Measurements from ENCODE around the gene NRG3. TPM values are rescaled to one million over a fixed set of nuclear protein-coding genes. Genes with fewer than 3 reads are reported as not detected.

NRG3 gene
- total RNA-seq, 1 experiment from 2014 or later, result 0.62 TPM

- no peak for DNase-seq
- Histone ChIP-seq H3K4me3 (ENCODE audit: insufficient read depth, low read depth, low read length) (no peak overlapping the region), H3K27me3 (ENCODE audit: control insufficient read depth, insufficient read depth, low read length) (no peaks in the 10 kb centered on the region), H3K36me3 (replicated peaks; ENCODE audit: control insufficient read depth, insufficient read depth, low read length) (no peaks in the 10 kb centered on the region)
These were observed 516.1 kb downstream of the NRG3 start for GRCh38 chr10:82390866-82391658.

GRCh38 chr10:82391971-82392370, 517.0 kb downstream of the NRG3 start:
- H3K36me3 ChIP-seq (replicated peaks; ENCODE audit: control insufficient read depth, insufficient read depth, low read length), result no peaks in the 10 kb centered on the region
- H3K27me3 ChIP-seq (ENCODE audit: control insufficient read depth, insufficient read depth, low read length), result no peaks in the 10 kb centered on the region
- H3K4me3 ChIP-seq (ENCODE audit: insufficient read depth, low read depth, low read length), result no peak overlapping the region
- DNase-seq, result no peak

- Histone ChIP-seq H3K36me3 (replicated peaks; ENCODE audit: control insufficient read depth, insufficient read depth, low read length) (no peaks in the 10 kb centered on the region), H3K27me3 (ENCODE audit: control insufficient read depth, insufficient read depth, low read length) (no peaks in the 10 kb centered on the region), H3K4me3 (ENCODE audit: insufficient read depth, low read depth, low read length) (no peak overlapping the region)
- no peak for DNase-seq
These were observed 517.5 kb downstream of the NRG3 start for GRCh38 chr10:82392533-82392932.

- Histone ChIP-seq H3K4me3 (ENCODE audit: insufficient read depth, low read depth, low read length) (no peak overlapping the region), H3K27me3 (ENCODE audit: control insufficient read depth, insufficient read depth, low read length) (no peaks in the 10 kb centered on the region), H3K36me3 (replicated peaks; ENCODE audit: control insufficient read depth, insufficient read depth, low read length) (no peaks in the 10 kb centered on the region)
- DNase-seq, result no peak
These were observed 519.1 kb downstream of the NRG3 start for GRCh38 chr10:82394122-82394521.

DNA sequence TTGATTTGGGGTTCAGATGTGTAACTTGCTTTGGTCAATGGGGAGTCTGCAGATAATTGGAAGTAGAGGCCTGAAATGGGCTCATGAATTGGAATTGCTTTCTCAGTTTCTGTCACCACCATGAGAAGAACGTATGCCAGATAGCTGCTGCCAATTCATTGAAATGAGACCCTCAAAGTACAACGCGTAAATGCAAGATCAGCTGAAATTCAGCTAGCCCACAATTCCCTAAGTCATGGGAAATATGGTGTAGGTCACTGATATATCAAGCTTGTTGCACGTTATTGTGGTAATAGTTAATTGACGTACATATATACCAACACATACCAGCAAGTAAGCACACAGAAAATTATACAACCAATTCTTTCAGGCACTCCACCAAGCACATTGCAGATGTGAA, 520.0 kb downstream of the NRG3 start:
- no peaks in the 10 kb centered on the region for H3K27me3 ChIP-seq (ENCODE audit: control insufficient read depth, insufficient read depth, low read length)

DNA sequence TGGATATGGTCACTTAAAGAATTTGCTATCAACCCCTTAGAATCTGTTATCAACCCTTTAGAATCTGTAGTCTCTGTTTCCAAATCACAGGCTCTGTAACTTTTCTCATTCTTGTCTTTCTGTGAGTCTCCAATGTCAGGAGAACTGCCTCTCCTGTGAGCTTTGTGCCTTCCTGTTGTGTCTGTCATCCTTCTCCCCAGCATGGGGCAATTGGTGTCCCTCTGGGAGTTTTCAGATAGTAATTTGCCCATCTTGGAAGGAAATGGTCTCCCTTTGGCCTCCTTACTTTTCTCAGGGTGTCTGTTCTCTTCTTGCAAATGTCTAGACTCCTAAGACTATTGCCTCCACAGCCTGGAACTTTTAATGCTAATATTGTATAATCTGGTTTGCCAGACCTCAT, 521.9 kb downstream of the NRG3 start:
- Histone ChIP-seq H3K27me3 (ENCODE audit: control insufficient read depth, insufficient read depth, low read length) (no peaks in the 10 kb centered on the region), H3K36me3 (replicated peaks; ENCODE audit: control insufficient read depth, insufficient read depth, low read length) (no peaks in the 10 kb centered on the region), H3K4me3 (ENCODE audit: insufficient read depth, low read depth, low read length) (no peak overlapping the region)
- DNase-seq, result no peak

More for the DNA sequence above, 520.0 kb downstream of the NRG3 start:
- Histone ChIP-seq H3K36me3 (replicated peaks; ENCODE audit: control insufficient read depth, insufficient read depth, low read length) (no peaks in the 10 kb centered on the region), H3K4me3 (ENCODE audit: insufficient read depth, low read depth, low read length) (no peak overlapping the region)
- DNase-seq, result no peak

GRCh38 chr10:82397854-82398253, 522.9 kb downstream of the NRG3 start:
- no peak for DNase-seq
- no peak overlapping the region for H3K4me3 ChIP-seq (ENCODE audit: insufficient read depth, low read depth, low read length)
- H3K36me3 ChIP-seq (replicated peaks; ENCODE audit: control insufficient read depth, insufficient read depth, low read length), result no peaks in the 10 kb centered on the region
- no peaks in the 10 kb centered on the region for H3K27me3 ChIP-seq (ENCODE audit: control insufficient read depth, insufficient read depth, low read length)

GRCh38 chr10:82399850-82400249, 524.9 kb downstream of the NRG3 start:
- Histone ChIP-seq H3K27me3 (ENCODE audit: control insufficient read depth, insufficient read depth, low read length) (no peaks in the 10 kb centered on the region), H3K4me3 (ENCODE audit: insufficient read depth, low read depth, low read length) (no peak overlapping the region)
- DNase-seq, result no peak

GRCh38 chr10:82400841-82401240, 525.8 kb downstream of the NRG3 start:
- Histone ChIP-seq H3K27me3 (ENCODE audit: control insufficient read depth, insufficient read depth, low read length) (no peaks in the 10 kb centered on the region), H3K36me3 (replicated peaks; ENCODE audit: control insufficient read depth, insufficient read depth, low read length) (no peaks in the 10 kb centered on the region), H3K4me3 (ENCODE audit: insufficient read depth, low read depth, low read length) (no peak overlapping the region)
- DNase-seq, result no peak

More at GRCh38 chr10:82399850-82400249, 524.9 kb downstream of the NRG3 start:
- H3K36me3 ChIP-seq (replicated peaks; ENCODE audit: control insufficient read depth, insufficient read depth, low read length), result no peaks in the 10 kb centered on the region

- Histone ChIP-seq H3K36me3 (replicated peaks; ENCODE audit: control insufficient read depth, insufficient read depth, low read length) (no peaks in the 10 kb centered on the region), H3K27me3 (ENCODE audit: control insufficient read depth, insufficient read depth, low read length) (no peaks in the 10 kb centered on the region), H3K4me3 (ENCODE audit: insufficient read depth, low read depth, low read length) (no peak overlapping the region)
- no peak for DNase-seq
These were observed 528.0 kb downstream of the NRG3 start for GRCh38 chr10:82402906-82403401.

GRCh38 chr10:82409671-82410070, 534.7 kb downstream of the NRG3 start:
- Histone ChIP-seq H3K27me3 (ENCODE audit: control insufficient read depth, insufficient read depth, low read length) (no peaks in the 10 kb centered on the region), H3K36me3 (replicated peaks; ENCODE audit: control insufficient read depth, insufficient read depth, low read length) (no peaks in the 10 kb centered on the region), H3K4me3 (ENCODE audit: insufficient read depth, low read depth, low read length) (no peak overlapping the region)
- DNase-seq, result no peak

- Histone ChIP-seq H3K27me3 (ENCODE audit: control insufficient read depth, insufficient read depth, low read length) (no peaks in the 10 kb centered on the region), H3K36me3 (replicated peaks; ENCODE audit: control insufficient read depth, insufficient read depth, low read length) (no peaks in the 10 kb centered on the region), H3K4me3 (ENCODE audit: insufficient read depth, low read depth, low read length) (no peak overlapping the region)
- no peak for DNase-seq
These were observed 536.4 kb downstream of the NRG3 start for GRCh38 chr10:82411416-82411815.

DNA sequence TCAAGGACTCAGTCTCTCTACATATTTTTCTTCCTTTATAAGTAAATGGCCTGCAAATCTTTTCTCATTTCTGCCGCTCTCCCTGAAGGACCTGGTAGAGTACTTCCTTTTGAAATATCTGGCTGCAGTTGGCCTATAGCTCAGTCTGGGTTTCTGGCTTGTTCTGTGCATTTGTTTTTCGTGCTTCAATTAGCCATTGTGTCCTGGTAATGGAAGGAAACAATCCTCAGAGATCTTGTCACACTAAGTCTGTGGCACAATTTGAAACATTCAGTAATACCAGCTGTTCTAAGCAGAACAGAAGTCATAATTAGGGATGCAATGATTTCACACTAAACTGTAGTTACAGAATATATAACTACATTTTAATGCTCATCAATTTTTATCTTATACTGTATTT, 545.0 kb downstream of the NRG3 start:
- DNase-seq, result no peak
- Histone ChIP-seq H3K4me3 (ENCODE audit: insufficient read depth, low read depth, low read length) (no peak overlapping the region), H3K36me3 (replicated peaks; ENCODE audit: control insufficient read depth, insufficient read depth, low read length) (no peaks in the 10 kb centered on the region), H3K27me3 (ENCODE audit: control insufficient read depth, insufficient read depth, low read length) (no peaks in the 10 kb centered on the region)

DNA sequence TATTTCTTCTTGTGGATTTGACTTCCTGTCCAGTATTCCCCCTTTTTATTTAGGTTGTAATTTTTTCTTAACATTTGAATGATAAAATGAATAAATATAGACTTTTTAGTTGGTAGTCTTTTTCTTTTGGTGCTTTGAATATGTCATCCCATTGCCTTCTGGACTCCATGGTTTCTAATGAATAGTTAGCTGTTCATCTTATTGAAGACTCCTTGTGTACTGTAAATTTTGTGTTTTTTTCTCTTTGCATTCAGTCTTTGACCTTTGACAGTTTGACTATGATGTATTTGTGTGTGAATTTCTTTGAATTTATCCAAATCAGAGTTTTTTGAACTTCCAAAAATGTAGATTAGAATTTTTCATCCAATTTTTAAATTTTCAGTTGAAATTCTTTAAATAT, 554.3 kb downstream of the NRG3 start:
- Histone ChIP-seq H3K27me3 (ENCODE audit: control insufficient read depth, insufficient read depth, low read length) (no peaks in the 10 kb centered on the region), H3K4me3 (ENCODE audit: insufficient read depth, low read depth, low read length) (no peak overlapping the region), H3K36me3 (replicated peaks; ENCODE audit: control insufficient read depth, insufficient read depth, low read length) (no peaks in the 10 kb centered on the region)
- no peak for DNase-seq

- no peaks in the 10 kb centered on the region for H3K36me3 ChIP-seq (replicated peaks; ENCODE audit: control insufficient read depth, insufficient read depth, low read length)
- no peak overlapping the region for H3K4me3 ChIP-seq (ENCODE audit: insufficient read depth, low read depth, low read length)
- H3K27me3 ChIP-seq (ENCODE audit: control insufficient read depth, insufficient read depth, low read length), result no peaks in the 10 kb centered on the region
- DNase-seq, result no peak
These were observed 563.3 kb downstream of the NRG3 start for GRCh38 chr10:82438277-82438676.

Measured in H7 (cell line).